HG03039 (cell line): Measurements from ENCODE around the gene FBXO3.
A peak's percentile ranks its signal among the peaks of the same experiment; 100 is the strongest.

ENCODE experiments used
- ATAC-seq: cut with Tn5 transposase; IDR thresholded peaks from one replicate; pipeline ENCODE4 v1.9.1; 2021; ENCODE audit warnings: mild to moderate bottlenecking, moderate library complexity; ENCODE audit not compliant: unreplicated experiment

FBXO3 gene

GRCh38 chr11:33772870-33773269 is 1.4 kb downstream of the FBXO3 start:
- no peak for ATAC-seq

- ATAC-seq = no peak
Measured at GRCh38 chr11:33772300-33772699, 2.0 kb downstream of the FBXO3 start.

DNA sequence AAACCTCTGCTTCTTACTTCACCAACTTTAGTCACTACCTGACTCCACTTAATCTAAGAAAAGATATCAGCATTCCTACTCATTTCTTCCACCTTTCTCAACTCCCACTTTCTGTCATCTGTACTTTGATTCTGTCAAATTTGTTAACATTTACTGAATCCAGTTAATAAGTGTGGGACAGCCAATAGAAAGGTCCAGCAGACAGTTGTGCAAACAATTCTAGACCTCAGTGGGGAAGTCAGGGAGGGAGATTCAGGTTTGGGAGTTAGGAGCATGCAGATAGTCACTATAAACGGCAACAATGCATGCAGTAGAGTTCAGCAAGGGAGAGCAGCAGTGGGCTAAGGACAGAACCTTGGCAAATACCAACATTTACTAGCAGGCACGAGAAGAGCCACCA is 4.1 kb downstream of the FBXO3 start:
- no peak for ATAC-seq

- no peak for ATAC-seq
Measured at GRCh38 chr11:33769542-33769941, 4.8 kb downstream of the FBXO3 start.

DNA sequence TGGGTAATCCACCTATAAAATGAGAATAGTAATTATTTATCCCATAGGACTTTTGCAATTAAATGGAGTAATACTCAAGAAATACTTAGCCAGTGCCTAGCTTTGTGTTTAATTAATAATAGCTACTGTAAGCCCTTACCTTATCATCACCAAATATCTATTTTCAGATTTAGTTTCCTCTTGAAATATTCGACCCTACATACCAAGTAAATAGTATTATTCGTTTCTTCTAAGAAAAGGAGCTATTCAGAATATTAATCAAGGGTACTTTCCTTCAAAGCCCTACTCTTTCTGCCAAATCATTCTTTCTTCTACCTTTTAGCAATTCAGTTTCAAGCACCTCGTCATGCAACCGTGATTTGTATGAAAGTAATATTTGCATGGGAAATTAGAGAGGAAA is 6.7 kb downstream of the FBXO3 start:
- ATAC-seq = no peak

DNA sequence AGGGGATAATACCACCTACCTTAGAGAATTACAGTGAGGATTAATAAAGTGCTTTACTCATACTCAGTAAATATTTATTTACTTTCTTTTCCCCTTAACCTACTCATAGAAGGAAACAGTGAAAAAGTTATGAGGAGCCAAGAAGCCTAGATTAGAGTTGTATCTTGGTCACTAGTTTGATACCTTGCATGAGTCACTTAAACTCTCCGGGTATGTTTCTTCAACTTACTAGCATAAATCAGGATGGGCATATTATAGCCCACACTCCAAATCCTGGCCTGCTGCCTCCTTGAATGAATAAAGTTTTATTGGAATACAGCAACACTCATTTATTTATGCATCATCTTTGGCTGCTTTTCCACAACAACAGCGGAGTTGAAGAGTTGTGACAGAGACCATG is 8.2 kb downstream of the FBXO3 start:
- ATAC-seq = no peak

DNA sequence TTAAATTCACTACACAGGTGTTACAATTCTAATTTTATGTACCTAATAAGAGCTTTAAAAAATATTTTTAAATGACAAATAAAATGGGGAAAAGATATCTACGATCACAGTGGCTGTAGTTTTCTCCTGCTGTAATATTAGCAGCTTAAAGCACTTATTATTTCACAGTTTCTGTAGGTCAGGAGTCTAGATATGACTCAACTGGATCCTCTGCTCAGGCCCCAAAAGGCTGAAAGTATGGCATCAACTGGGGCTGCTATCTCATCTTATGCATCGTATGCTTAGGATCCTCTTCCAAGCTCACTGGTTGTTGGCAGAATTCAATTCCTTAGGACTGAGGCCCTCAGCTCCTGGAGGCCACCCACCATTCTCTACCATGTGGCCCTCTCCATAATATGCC is 12.8 kb downstream of the FBXO3 start:
- ATAC-seq = peak; percentile 56

DNA sequence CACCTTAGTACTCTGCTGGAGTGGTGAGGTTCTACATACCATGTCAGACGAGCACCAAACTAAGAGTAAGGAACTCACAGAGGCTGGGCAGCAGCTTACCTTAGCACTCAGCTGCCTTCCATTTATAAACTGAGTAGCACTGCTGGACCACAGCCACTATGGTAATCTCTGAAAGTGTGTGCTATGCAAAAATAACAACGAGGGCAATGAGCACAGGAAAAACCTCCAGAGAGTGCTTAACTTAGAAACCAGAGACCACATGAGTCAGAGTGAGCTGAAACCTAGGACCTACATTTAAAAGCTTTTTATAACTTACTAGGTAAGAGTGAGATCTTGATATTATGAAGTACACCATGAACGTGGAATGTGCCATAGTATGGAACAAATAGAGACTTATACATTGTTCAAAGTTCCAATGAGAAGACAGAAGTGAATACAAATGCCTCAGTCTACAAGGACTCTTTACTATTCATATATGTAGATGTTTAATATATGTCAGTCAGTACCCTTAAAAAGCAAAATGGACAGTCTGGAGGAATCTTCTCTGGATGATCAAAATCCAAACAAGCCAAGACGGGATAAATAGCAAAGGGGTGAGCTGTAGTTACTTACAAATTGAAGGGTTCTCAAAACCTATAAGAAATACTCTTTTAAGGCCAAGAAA is 20.9 kb downstream of the FBXO3 start:
- ATAC-seq = peak; percentile 98

DNA sequence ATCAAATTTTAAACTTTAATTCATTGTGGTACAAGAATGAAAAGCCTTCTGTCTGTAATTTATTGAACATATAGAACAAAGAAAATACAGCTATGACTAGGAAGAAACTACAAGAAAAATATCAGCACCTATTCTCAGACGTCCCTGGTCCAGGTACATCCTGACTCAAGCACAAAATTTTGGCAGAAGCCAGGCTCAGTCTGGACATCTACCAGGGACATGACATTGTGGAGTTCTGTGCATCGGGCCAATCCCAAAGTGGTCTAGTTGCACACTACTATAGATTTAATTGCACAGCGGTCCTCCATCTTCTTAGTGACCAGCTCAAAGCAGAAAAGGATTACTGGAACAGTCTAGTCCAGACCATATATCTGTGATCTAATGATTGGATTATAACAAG is 22.4 kb downstream of the FBXO3 start:
- no peak for ATAC-seq

DNA sequence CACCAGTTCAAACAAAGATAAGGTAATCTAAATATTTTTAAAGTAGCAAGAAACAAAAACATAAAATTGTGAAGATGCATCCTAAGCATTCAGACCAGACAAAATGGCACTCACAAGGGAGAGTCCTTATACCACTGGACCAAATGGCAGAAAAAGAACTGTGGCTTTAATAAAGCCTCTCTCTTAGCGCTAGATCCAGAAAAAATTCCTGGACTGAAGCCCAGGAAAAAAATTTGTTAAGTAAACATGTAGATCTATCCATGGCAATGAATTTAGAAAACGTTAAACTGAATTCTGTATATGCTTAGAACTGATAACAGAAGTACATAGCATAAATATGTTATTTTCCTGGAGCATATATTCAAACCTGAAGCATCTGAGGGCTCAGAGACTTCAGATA is 26.3 kb downstream of the FBXO3 start:
- no peak for ATAC-seq

DNA sequence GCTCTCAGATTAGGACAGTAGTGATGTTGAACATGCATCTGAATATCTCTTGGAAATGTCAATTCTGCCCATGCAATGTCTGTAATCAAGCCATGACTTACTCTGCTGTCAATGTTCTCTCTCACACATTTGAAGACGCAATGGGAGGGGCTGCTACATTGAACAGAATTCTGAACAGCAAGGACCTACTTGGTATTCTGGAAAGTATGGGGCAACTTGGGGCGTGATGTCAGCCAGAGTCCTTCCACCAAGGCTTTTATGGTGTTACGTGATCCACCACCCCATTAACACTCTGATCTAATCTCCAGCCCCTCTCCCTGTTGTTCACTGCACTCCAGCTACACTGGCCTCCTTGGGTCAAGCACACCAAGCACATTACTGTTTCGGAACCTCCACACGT is 31.0 kb downstream of the FBXO3 start:
- no peak for ATAC-seq

DNA sequence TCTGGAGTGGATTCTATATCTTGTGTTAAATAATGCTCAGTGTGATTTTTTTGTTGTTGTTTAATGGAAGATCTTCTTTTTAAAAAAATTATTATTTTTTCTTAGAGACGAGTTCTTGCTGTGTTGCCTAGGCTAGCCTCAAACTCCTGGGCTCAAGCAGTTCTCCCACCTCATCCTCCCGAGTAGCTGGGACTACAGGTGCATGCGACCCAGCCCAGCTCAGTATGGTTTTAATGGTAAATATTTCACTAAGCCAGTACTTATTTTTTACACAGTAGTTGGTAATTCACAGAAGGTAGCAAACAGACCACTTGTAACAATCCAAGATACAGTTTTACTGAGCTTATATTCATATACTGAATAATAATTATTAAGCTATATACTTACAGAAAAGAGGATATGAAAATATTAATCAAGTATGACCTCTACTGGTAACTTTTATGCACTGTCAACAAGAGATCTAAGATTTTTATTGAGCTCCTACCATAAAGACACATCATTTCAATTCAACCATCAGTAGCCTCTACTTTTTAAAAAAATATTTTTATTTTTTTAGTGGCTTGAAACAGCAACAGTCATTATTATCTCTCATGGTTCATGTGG is 32.0 kb downstream of the FBXO3 start:
- no peak for ATAC-seq

DNA sequence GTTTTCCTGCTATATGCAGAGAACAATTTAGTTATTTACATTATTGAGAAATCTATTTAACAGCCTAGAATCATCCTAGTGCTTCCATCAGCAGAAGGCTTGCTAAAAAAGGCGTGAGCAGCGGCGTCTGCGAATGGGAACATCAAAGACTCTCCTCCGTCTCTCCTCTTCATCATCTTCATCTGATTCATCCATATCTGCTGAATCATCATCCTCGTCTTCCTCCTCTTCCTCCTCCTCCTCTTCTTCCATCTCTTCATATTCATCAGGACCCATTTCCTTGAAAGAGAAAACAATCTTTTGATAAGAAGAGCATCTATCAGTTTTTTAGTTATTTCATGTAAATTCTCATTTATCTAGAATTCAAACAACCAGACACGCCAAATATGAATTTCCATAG is 32.5 kb downstream of the FBXO3 start:
- ATAC-seq = no peak

GRCh38 chr11:33737362-33737821 is 36.9 kb downstream of the FBXO3 start:
- ATAC-seq = no peak

GRCh38 chr11:33736148-33736812 is 38.0 kb downstream of the FBXO3 start, which contains the start of gene CD59:
TSS of gene CD59 (minus strand) at chr11:33736423. CDS start at chr11:33722445, 13,978 bp downstream.
- peak; percentile 59 for ATAC-seq

DNA sequence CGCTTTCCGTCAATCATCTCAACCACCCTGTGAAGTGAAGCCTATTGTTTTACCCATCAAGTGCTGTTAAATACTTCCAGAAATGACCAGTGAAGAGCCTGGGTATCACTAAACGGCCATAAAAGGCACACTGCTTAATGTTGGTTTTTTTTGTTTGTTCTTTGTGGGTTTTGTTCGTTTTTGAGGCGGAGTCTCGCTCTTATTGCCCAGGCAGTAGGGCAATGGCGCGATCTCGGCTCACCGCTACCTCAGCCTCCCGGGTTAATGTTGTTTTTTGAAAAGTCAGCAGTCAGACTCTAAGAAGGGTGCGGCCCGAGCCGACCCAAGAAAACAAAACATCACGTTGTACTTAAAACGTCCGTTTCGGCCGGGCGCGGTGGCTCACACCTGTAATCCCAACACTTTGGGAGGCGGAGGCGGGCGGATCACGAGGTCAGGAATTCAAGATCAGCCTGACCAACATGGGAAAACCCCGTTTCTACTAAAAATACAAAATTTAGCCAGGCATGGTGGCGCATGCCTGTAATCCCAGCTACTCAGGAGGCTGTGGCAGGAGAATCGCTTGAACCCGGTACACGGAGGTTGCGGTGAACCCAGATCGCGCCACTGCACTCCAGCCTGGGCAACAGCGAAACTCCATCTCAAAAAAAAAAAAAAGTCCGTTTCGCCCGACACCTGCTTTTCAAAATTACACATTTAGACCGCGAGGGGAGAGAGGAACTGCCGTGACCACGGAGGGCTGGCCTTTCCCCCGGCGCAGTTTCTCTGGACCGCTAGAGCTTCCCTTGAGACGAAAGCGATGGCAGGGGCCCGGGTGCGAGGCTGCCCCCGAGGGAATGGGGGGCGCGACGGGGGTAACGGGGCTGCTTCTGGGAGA is 38.8 kb downstream of the FBXO3 start:
- peak; percentile 37 for ATAC-seq

DNA sequence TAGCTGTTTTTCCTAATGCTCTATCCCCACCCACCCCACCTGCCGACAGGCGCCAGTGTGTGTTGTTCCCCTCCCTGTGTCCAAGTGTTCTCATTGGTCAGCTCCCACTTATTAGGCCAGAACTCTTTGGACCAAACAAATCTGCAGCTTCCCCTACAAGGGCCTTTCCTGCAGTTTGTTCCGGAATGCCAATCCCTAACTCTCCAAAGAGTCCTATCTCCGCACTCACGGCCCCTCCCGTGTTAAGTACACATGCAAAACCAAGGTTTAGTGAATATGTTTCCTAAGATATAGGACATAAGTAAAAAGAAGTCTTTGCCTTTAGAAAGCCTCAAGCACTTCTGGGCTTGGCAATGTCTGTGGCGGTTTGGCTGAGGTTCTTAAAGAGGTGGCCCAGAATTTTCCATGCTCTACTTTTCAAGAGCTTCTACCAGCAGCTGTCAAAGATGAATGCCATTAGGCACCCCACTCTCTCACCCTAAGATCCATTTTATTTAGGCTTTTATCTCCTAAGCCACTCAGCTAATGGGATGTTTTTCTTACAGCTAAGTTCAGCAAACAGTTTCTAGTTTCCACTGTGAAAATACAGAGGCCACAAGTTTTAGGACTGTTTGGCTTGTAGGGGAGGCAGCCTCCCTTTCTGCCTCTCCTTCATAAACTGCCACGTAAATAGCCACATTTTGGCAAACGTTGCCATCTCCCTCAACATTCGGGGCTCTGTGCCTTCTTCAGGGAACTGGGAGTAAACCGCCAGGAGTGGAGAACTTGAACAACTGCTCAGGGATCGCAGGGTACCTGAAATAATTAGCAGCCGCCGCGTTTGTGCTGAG is 39.7 kb downstream of the FBXO3 start:
- ATAC-seq = no peak

GRCh38 chr11:33733980-33734379 is 40.3 kb downstream of the FBXO3 start:
- no peak for ATAC-seq

- ATAC-seq = no peak
Measured at GRCh38 chr11:33731723-33732531, 42.4 kb downstream of the FBXO3 start.

DNA sequence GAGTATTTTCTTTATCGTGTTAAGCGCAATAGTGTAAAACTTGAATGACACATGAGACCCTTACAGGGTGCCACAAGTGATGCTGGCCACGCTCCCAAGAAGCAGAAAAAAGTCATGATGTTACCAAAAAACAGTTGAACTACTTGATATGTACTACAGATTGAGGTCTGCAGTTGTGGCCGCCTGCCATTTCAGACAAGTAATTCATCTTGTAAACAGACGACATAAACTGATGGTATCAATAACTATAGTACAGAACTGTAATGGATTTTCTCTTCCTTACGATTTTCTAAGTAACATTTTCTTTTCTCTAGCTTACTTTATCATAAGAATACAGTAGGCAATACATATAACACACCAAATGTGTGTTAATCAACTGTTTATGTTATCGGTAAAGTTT is 43.6 kb downstream of the FBXO3 start:
- ATAC-seq = no peak
